HepG2 (cell line): Measurements from ENCODE around the gene TMEM39B. TPM values are rescaled to one million over a fixed set of nuclear protein-coding genes. Genes with fewer than 3 reads are reported as not detected.

Source experiments
- CREB3 ChIP-seq: sonication (generic); formaldehyde crosslinking; IDR thresholded peaks from 2 replicates; pipeline ENCODE4 v1.5.0; 2020; ENCODE audit warnings: missing genetic modification reagents
- DR1 ChIP-seq: sonication (generic); formaldehyde crosslinking; IDR thresholded peaks from 2 replicates; pipeline ENCODE4 v1.8.0; 2021; ENCODE audit warnings: mild to moderate bottlenecking, missing genetic modification reagents, inconsistent platforms
- DRAP1 ChIP-seq: IDR thresholded peaks from 2 replicates; pipeline ENCODE4 v1.6.1; 2016; ENCODE audit warnings: missing genetic modification reagents, missing compliant biosample characterization
- HOXA9 ChIP-seq: sonication (generic); formaldehyde crosslinking; IDR thresholded peaks from 2 replicates; pipeline ENCODE4 v1.8.1; 2022; ENCODE audit warnings: missing genetic modification reagents, mild to moderate bottlenecking, moderate library complexity, borderline replicate concordance
- IRF1 ChIP-seq: sonication (generic); formaldehyde crosslinking; IDR thresholded peaks from 2 replicates; pipeline ENCODE4 v1.4.0; 2020; ENCODE audit warnings: low read depth, mild to moderate bottlenecking, missing genetic modification reagents
- JDP2 ChIP-seq: sonication (generic); formaldehyde crosslinking; IDR thresholded peaks from 2 replicates; pipeline ENCODE4 v1.8.1; 2022; ENCODE audit warnings: missing genetic modification reagents, borderline replicate concordance
- JUNB ChIP-seq: sonication (generic); formaldehyde crosslinking; IDR thresholded peaks from 2 replicates; pipeline ENCODE4 v1.8.0; 2022; ENCODE audit warnings: missing genetic modification reagents, mild to moderate bottlenecking, borderline replicate concordance
- KDM3A ChIP-seq: IDR thresholded peaks from 2 replicates; pipeline ENCODE4 v1.6.1; 2018; ENCODE audit warnings: low read depth, missing compliant biosample characterization
- KLF13 ChIP-seq: sonication (generic); formaldehyde crosslinking; IDR thresholded peaks from 2 replicates; pipeline ENCODE4 v1.4.0; 2020; ENCODE audit warnings: mild to moderate bottlenecking, missing genetic modification reagents
- MAF1 ChIP-seq: sonication (generic); formaldehyde crosslinking; IDR thresholded peaks from 2 replicates; pipeline ENCODE4 v1.5.0; 2020; ENCODE audit warnings: missing genetic modification reagents, borderline replicate concordance
- MED1 ChIP-seq: sonication (generic); formaldehyde crosslinking; IDR thresholded peaks from 2 replicates; pipeline ENCODE4 v1.4.0; 2020; ENCODE audit warnings: missing genetic modification reagents
- NCOA1 ChIP-seq: sonication (generic); formaldehyde crosslinking; IDR thresholded peaks from 2 replicates; pipeline ENCODE4 v1.9.0; 2021; ENCODE audit warnings: missing genetic modification reagents
- NR2F1 ChIP-seq, 2 experiments: fragments of 450-650 bp in 1 of 2; formaldehyde crosslinking in 1 of 2; IDR thresholded peaks; 2 replicates each; pipeline versions ENCODE4 v1.5.0 to v1.6.1; 2016 to 2020; ENCODE audit warnings: mild to moderate bottlenecking in 1 of 2, missing compliant biosample characterization in 1 of 2, missing genetic modification reagents in 1 of 2, moderate library complexity in 1 of 2
- PHF8 ChIP-seq: sonication (generic); formaldehyde crosslinking; IDR thresholded peaks from 2 replicates; pipeline ENCODE4 v1.5.0; 2020; ENCODE audit warnings: missing genetic modification reagents
- PTBP1 ChIP-seq: fragments of 200-400 bp; formaldehyde crosslinking; IDR thresholded peaks from 2 replicates; pipeline ENCODE4 v1.6.1; 2018; ENCODE audit warnings: low read length, low read depth; ENCODE audit not compliant: poor library complexity, severe bottlenecking
- REL ChIP-seq: sonication (generic); formaldehyde crosslinking; conservative IDR thresholded peaks from 2 replicates; pipeline ENCODE4 v1.8.0; 2022; ENCODE audit warnings: mild to moderate bottlenecking, missing genetic modification reagents, moderate library complexity
- SRSF9 ChIP-seq: fragments of 200-400 bp; formaldehyde crosslinking; IDR thresholded peaks from 2 replicates; pipeline ENCODE4 v1.6.1; 2018; ENCODE audit warnings: borderline replicate concordance, mild to moderate bottlenecking, low read depth, low read length; ENCODE audit not compliant: insufficient read depth, poor library complexity, severe bottlenecking
- TFDP2 ChIP-seq: sonication (generic); formaldehyde crosslinking; IDR thresholded peaks from 2 replicates; pipeline ENCODE4 v1.4.0; 2020; ENCODE audit warnings: missing genetic modification reagents
- THAP11 ChIP-seq: IDR thresholded peaks from 2 replicates; pipeline ENCODE4 v1.6.1; 2016; ENCODE audit warnings: missing biosample characterization, missing genetic modification reagents
- ZFP1 ChIP-seq: IDR thresholded peaks from 2 replicates; pipeline ENCODE4 v1.6.1; 2016
- ZFP82 ChIP-seq: sonication (generic); formaldehyde crosslinking; IDR thresholded peaks from 2 replicates; pipeline ENCODE4 v1.5.1; 2020; ENCODE audit warnings: mild to moderate bottlenecking, missing genetic modification reagents, borderline replicate concordance
- ZFY ChIP-seq: sonication (generic); formaldehyde crosslinking; IDR thresholded peaks from 2 replicates; pipeline ENCODE4 v1.4.0; 2020; ENCODE audit warnings: missing genetic modification reagents
- ZNF101 ChIP-seq: sonication (generic); formaldehyde crosslinking; IDR thresholded peaks from 2 replicates; pipeline ENCODE4 v1.4.0; 2020; ENCODE audit warnings: mild to moderate bottlenecking, low read depth, missing genetic modification reagents, borderline replicate concordance
- ZNF260 ChIP-seq: sonication (generic); formaldehyde crosslinking; IDR thresholded peaks from 2 replicates; pipeline ENCODE4 v1.4.0; 2020; ENCODE audit warnings: missing genetic modification reagents, low read depth, mild to moderate bottlenecking, borderline replicate concordance
- ZNF7 ChIP-seq: IDR thresholded peaks from 2 replicates; pipeline ENCODE4 v1.6.1; 2016; ENCODE audit warnings: missing biosample characterization, missing genetic modification reagents
- polyA plus RNA-seq, 8 experiments: library from polyadenylated mRNA; depleted of rRNA in 3 of 8; stranded (reverse) in 7 of 8; unstranded in 1 of 8; fragments of >200 nt; fragmentation: Illumina TruSeq in 4 of 8; extraction: Trizol in 4 of 8; gene quantifications; 2 replicates each; pipeline versions ENCODE4 v1.2.1 to v1.2.3, GENCODE V29; 2011 to 2016; ENCODE audit warnings: low read depth in 4 of 8, missing spikeins in 1 of 8, mixed read lengths in 1 of 8; ENCODE audit not compliant: insufficient read depth in 1 of 8
- total RNA-seq, 5 experiments: library from RNA; depleted of rRNA; stranded (reverse); fragments of >200 nt; fragmentation: Illumina TruSeq; extraction: Trizol; gene quantifications; 2 replicates each; pipeline ENCODE4 v1.2.3, GENCODE V29; 2016; ENCODE audit warnings: low read depth in 1 of 5
- TF ChIP-seq, protein P1 (sequence below): sonication (generic); formaldehyde crosslinking; IDR thresholded peaks from 2 replicates; pipeline ENCODE4 v1.8.0; 2022; ENCODE audit warnings: mild to moderate bottlenecking, missing genetic modification reagents; ENCODE audit not compliant: insufficient replicate concordance

TMEM39B gene
- total and polyA plus RNA-seq, 2 of the 13 experiments (the other 11 are each of a cell fraction or from before 2014, with no cell fraction given) = 4.9 to 10.4 TPM

DNA sequence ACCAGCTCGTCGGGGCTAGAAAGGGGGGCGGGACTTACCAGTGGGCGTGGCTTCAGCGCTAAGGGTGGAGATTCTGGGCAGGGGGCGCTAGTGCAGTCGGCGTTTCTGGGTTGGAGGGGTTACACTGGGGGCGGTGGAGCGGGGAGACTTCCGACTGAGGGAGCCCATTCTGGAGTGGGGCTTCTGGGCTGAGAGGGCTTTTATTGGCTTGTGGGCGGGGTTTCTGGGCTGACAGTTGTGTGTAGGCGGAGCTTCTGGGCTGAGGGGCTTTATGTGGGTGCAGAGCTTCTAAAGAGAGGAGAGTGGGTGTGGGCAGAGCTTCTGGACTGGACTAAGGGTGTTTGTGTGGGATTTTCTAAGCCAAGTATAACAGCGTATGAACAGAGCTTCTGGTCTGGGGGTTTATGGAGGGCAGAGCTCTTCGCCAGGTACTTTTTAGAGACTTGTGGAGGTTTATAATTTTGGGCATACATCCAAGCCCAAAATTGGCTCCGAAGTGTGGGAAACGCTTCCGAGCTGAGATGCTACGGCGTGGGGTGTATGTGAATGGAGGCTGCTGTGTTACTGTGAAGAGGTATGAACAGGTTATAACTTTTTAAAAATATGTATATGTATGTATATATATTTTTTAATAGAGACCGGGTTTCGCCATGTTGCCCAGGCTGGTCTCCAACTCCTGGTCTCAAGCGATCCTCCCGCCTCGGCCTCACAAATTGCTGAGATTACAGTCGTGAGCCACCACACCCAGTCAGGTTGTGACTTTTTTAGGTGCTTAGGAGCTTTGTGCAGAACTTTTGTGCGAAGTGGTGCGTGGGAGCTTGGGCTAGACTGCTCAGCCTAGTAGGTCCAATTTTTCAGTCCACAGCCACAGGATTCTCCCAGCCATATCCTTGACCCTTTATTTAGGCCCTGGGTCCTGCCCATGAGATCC lies 825 bp downstream of the TMEM39B start (continued):
- no peak for TF ChIP-seq THAP11 (CRISPR knock-in tag)
- TF ChIP-seq PHF8 (CRISPR knock-in tag) = no peak
- peak; percentile 84 for TF ChIP-seq DRAP1
- no peak for TF ChIP-seq SRSF9
- TF ChIP-seq PTBP1 = no peak
- no peak for TF ChIP-seq MAF1 (CRISPR knock-in tag)
- TF ChIP-seq KDM3A (CRISPR knock-in tag) = no peak
- no peak for TF ChIP-seq ZFP1 (CRISPR knock-in tag)
- TF ChIP-seq ZNF101 = no peak
- TF ChIP-seq, protein P1, sequence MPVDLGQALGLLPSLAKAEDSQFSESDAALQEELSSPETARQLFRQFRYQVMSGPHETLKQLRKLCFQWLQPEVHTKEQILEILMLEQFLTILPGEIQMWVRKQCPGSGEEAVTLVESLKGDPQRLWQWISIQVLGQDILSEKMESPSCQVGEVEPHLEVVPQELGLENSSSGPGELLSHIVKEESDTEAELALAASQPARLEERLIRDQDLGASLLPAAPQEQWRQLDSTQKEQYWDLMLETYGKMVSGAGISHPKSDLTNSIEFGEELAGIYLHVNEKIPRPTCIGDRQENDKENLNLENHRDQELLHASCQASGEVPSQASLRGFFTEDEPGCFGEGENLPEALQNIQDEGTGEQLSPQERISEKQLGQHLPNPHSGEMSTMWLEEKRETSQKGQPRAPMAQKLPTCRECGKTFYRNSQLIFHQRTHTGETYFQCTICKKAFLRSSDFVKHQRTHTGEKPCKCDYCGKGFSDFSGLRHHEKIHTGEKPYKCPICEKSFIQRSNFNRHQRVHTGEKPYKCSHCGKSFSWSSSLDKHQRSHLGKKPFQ (CRISPR knock-in tag) = no peak
- no peak for TF ChIP-seq JDP2 (CRISPR knock-in tag)
- TF ChIP-seq JUNB = no peak
- no peak for TF ChIP-seq IRF1
- no peak for TF ChIP-seq ZNF7 (CRISPR knock-in tag)
- TF ChIP-seq MED1 (CRISPR knock-in tag) = no peak
- no peak for TF ChIP-seq REL (CRISPR knock-in tag)
- TF ChIP-seq ZFP82 (CRISPR knock-in tag) = no peak
- TF ChIP-seq NR2F1 (CRISPR knock-in tag; IDR thresholded peaks at IDR 0.05) = no peak
- TF ChIP-seq HOXA9 = no peak
- TF ChIP-seq ZFY (CRISPR knock-in tag) = no peak
- TF ChIP-seq TFDP2 (CRISPR knock-in tag) = no peak
- TF ChIP-seq DR1 (CRISPR knock-in tag) = no peak
- TF ChIP-seq ZNF260 (CRISPR knock-in tag) = no peak
- no peak for TF ChIP-seq NCOA1 (CRISPR knock-in tag)
- no peak for TF ChIP-seq KLF13
- no peak for TF ChIP-seq CREB3 (CRISPR knock-in tag)
